GM18526 (cell line): Measurements from ENCODE around the gene ATL2.
A peak's percentile ranks its signal among the peaks of the same experiment; 100 is the strongest.

Source experiments
- POLR2A ChIP-seq: IDR thresholded peaks from 3 replicates; pipeline ENCODE4 v1.6.1; 2011; ENCODE audit not compliant: insufficient read length; ENCODE audit errors: extremely low read depth

The ATL2 gene

GRCh38 chr2:38377050-38377828, at the start of gene ATL2:
ATL2 (minus strand) TSS chr2:38377273; CDS start chr2:38377260, 13 bp downstream.
- TF ChIP-seq POLR2A, result peak; percentile 80

- no peak for TF ChIP-seq POLR2A
Measured at GRCh38 chr2:38423763-38424162, 46.7 kb upstream of the ATL2 start.

GRCh38 chr2:38421274-38422056, 44.4 kb upstream of the ATL2 start:
- no peak for TF ChIP-seq POLR2A

GRCh38 chr2:38419499-38419898, 42.4 kb upstream of the ATL2 start:
- no peak for TF ChIP-seq POLR2A

- no peak for TF ChIP-seq POLR2A
Measured at GRCh38 chr2:38418735-38419134, 41.7 kb upstream of the ATL2 start.

GRCh38 chr2:38417745-38418689, 40.9 kb upstream of the ATL2 start:
- TF ChIP-seq POLR2A, result no peak

GRCh38 chr2:38416296-38417036, 39.4 kb upstream of the ATL2 start:
- no peak for TF ChIP-seq POLR2A

GRCh38 chr2:38415728-38416291, 38.7 kb upstream of the ATL2 start:
- TF ChIP-seq POLR2A, result no peak

- TF ChIP-seq POLR2A, result no peak
Measured at GRCh38 chr2:38415023-38415422, 38.0 kb upstream of the ATL2 start.

- no peak for TF ChIP-seq POLR2A
Measured at GRCh38 chr2:38409156-38410102, 32.4 kb upstream of the ATL2 start.

- TF ChIP-seq POLR2A, result no peak
Measured at GRCh38 chr2:38407111-38407682, 30.1 kb upstream of the ATL2 start.

- TF ChIP-seq POLR2A, result no peak
Measured at GRCh38 chr2:38406597-38407110, 29.6 kb upstream of the ATL2 start.
